PC-9 (cell line): ENCODE measurements around the gene ARHGAP5. TPM values are rescaled to one million over a fixed set of nuclear protein-coding genes. Genes with fewer than 3 reads are reported as not detected.

Experiments
- BruUV-seq: library from RNA; stranded (reverse); fragments of 400-500 nt; replicated peaks from 2 replicates; lab custom pipeline; 2021; lab: Mats Ljungman, UMichigan
- CTCF ChIA-PET: fragments of 300-600 bp; sonication (Branson Sonifier 250); formaldehyde crosslinking; loops from one replicate; lab custom pipeline; 2022; ENCODE audit warnings: antibody characterized with exemption; lab: Charles Lee
- POLR2A ChIA-PET: fragments of 300-600 bp; sonication (Branson Sonifier 250); formaldehyde crosslinking; loops from one replicate; lab custom pipeline; 2022; ENCODE audit warnings: antibody characterized with exemption; ENCODE audit not compliant: unreplicated experiment; lab: Charles Lee
- DNase-seq, 2 experiments: peaks; one replicate each; pipeline versions ENCODE4 v3.0.0 to v3.0.0-alpha.2; 2015 to 2022; ENCODE audit warnings: mixed read lengths in 1 of 2
- H2AFZ ChIP-seq: fragments of 200-600 bp; sonication (generic); 2 replicates; pipeline ENCODE4 v1.8.1; 2017; ENCODE audit warnings: antibody characterized with exemption
- H3F3A ChIP-seq: fragments of 200-600 bp; sonication (generic); 2 replicates; pipeline ENCODE4 v1.8.1; 2017; ENCODE audit warnings: antibody characterized with exemption, mild to moderate bottlenecking, low read depth; ENCODE audit not compliant: insufficient read depth
- H3K27ac ChIP-seq: fragments of 200-600 bp; sonication (generic); 2 replicates; pipeline ENCODE4 v1.6.1; 2016; ENCODE audit warnings: mixed run types
- H3K27me3 ChIP-seq: fragments of 200-600 bp; sonication (generic); 2 replicates; pipeline ENCODE4 v1.6.1; 2016; ENCODE audit warnings: low read depth, mixed run types; ENCODE audit not compliant: insufficient read depth
- H3K36me3 ChIP-seq: fragments of 200-600 bp; sonication (generic); 2 replicates; pipeline ENCODE4 v1.6.1; 2016; ENCODE audit warnings: low read depth, mixed run types
- H3K4me1 ChIP-seq: fragments of 200-600 bp; sonication (generic); replicated peaks from 2 replicates; pipeline ENCODE4 v1.6.1; 2016; ENCODE audit warnings: mixed run types; ENCODE audit not compliant: insufficient read depth
- H3K4me2 ChIP-seq: fragments of 200-600 bp; sonication (generic); 2 replicates; pipeline ENCODE4 v1.6.1; 2017; ENCODE audit warnings: mixed run types
- H3K4me3 ChIP-seq: fragments of 200-600 bp; sonication (generic); 2 replicates; pipeline ENCODE4 v1.6.1; 2016; ENCODE audit warnings: mixed run types
- H3K79me2 ChIP-seq: fragments of 200-600 bp; sonication (generic); 2 replicates; pipeline ENCODE4 v1.6.1; 2017; ENCODE audit warnings: low read depth, mixed run types
- H3K9me2 ChIP-seq: fragments of 200-600 bp; sonication (generic); 2 replicates; pipeline ENCODE4 v1.8.1; 2017; ENCODE audit warnings: mild to moderate bottlenecking; ENCODE audit not compliant: insufficient read depth
- H3K9me3 ChIP-seq: fragments of 200-600 bp; sonication (generic); 2 replicates; pipeline ENCODE4 v1.8.1; 2016; ENCODE audit warnings: low read depth; ENCODE audit not compliant: insufficient read depth
- H4K20me1 ChIP-seq: fragments of 200-600 bp; sonication (generic); 2 replicates; pipeline ENCODE4 v1.8.1; 2017; ENCODE audit not compliant: insufficient read depth
- EZH2 ChIP-seq: fragments of 200-600 bp; sonication (generic); IDR thresholded peaks from 2 replicates; pipeline ENCODE4 v1.8.0; 2017; ENCODE audit warnings: antibody characterized with exemption, low read depth
- intact Hi-C: fragments of 100-400 bp; cut with micrococcal nuclease; formaldehyde crosslinking; loops from one replicate; pipeline ENCODE4 v1.10.0; 2022; ENCODE audit not compliant: unreplicated experiment
- total RNA-seq: library from RNA; stranded (reverse); gene quantifications from 2 replicates; pipeline ENCODE4 v1.2.3, GENCODE V29; 2021
- TF ChIP-seq, protein P1 (sequence below): fragments of 200-600 bp; sonication (generic); conservative IDR thresholded peaks from 2 replicates; pipeline ENCODE4 v1.6.1; 2017; ENCODE audit warnings: mixed run types, antibody characterized with exemption, mild to moderate bottlenecking, moderate library complexity

ARHGAP5 gene
- total RNA-seq, 1 experiment from 2014 or later = 58.6 TPM

DNA sequence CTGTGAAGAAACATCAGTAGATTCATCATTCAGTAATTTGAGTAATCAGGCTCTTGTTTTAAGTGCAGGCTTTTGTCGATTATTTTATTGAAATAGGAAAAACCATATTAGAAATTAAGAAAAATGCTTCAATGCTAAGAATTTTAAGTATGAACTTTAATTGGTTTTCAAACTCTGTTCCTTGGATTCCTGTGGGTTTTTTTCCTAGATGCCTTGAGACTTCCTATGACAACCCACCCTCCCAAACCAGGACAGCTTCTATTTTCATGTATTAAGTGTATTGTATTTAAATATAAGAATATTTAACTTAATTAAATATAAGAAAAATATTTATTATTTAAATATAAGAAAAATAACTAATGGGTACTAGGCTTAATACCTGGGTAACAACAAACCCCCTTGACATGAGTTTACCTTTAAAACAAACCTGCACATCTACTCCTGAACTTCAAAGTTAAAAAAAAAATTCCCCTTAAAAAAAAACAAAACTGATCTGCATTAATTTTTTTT lies 3.0 kb downstream of the ARHGAP5 start:
- ChIA-PET POLR2A (no interaction called here), CTCF (no interaction called here)
- Histone ChIP-seq H4K20me1 (peaks cover 21% of the 10 kb centered on the region), H3K4me3 (peak overlapping the region; percentile 62; the same call in 1 of the 2 replicates), H3K4me1 (peaks cover 35% of the 10 kb centered on the region), H3K79me2 (peaks cover 84% of the 10 kb centered on the region), H3K9me2 (no peaks in the 10 kb centered on the region), H3K27me3 (no peaks in the 10 kb centered on the region), H3K4me2 (peak overlapping the region; percentile 85), H3K27ac (no peak overlapping the region), H3F3A (peaks cover 14% of the 10 kb centered on the region), H3K9me3 (no peaks in the 10 kb centered on the region), H3K36me3 (no peaks in the 10 kb centered on the region), H2AFZ (no peak overlapping the region)
- intact Hi-C loops = no loop called here
- DNase-seq = no peak
- TF ChIP-seq, protein P1, sequence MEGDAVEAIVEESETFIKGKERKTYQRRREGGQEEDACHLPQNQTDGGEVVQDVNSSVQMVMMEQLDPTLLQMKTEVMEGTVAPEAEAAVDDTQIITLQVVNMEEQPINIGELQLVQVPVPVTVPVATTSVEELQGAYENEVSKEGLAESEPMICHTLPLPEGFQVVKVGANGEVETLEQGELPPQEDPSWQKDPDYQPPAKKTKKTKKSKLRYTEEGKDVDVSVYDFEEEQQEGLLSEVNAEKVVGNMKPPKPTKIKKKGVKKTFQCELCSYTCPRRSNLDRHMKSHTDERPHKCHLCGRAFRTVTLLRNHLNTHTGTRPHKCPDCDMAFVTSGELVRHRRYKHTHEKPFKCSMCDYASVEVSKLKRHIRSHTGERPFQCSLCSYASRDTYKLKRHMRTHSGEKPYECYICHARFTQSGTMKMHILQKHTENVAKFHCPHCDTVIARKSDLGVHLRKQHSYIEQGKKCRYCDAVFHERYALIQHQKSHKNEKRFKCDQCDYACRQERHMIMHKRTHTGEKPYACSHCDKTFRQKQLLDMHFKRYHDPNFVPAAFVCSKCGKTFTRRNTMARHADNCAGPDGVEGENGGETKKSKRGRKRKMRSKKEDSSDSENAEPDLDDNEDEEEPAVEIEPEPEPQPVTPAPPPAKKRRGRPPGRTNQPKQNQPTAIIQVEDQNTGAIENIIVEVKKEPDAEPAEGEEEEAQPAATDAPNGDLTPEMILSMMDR = no peak
- TF ChIP-seq EZH2 = no peak
- BruUV-seq = no TSS peak

- DNase-seq = no peak
- Histone ChIP-seq H3K4me3 (no peak overlapping the region), H3F3A (peaks cover 9% of the 10 kb centered on the region), H3K9me3 (no peaks in the 10 kb centered on the region), H3K4me2 (no peak overlapping the region), H3K79me2 (peaks cover 94% of the 10 kb centered on the region), H4K20me1 (peaks cover 24% of the 10 kb centered on the region), H3K27ac (no peak overlapping the region), H3K9me2 (no peaks in the 10 kb centered on the region), H2AFZ (no peak overlapping the region), H3K4me1 (peaks cover 36% of the 10 kb centered on the region), H3K36me3 (no peaks in the 10 kb centered on the region), H3K27me3 (no peaks in the 10 kb centered on the region)
- ChIA-PET POLR2A (no interaction called here), CTCF (no interaction called here)
- no peak for TF ChIP-seq EZH2
- TF ChIP-seq, protein P1 = no peak
- no TSS peak for BruUV-seq
- intact Hi-C loops = no loop called here
These were observed 4.8 kb downstream of the ARHGAP5 start for GRCh38 chr14:32081901-32082300.

DNA sequence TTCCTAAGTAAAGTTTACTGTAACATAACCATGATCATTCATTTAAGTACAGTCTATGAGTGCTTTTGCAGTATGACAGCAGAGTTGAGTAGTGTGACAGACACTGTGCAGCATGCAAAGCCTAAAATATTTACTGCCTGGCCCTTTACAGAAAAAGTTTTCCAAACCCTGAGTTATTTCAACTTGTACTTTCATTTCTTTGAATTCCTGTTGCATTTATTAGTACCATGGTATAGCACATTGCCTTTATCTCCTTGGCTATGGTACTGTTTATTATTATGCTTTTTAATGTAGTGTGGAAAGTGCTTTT lies 6.2 kb downstream of the ARHGAP5 start:
- intact Hi-C loops = no loop called here
- Histone ChIP-seq H3K9me3 (no peaks in the 10 kb centered on the region), H3K27ac (no peak overlapping the region), H3K4me3 (no peak overlapping the region), H3K4me1 (peaks cover 48% of the 10 kb centered on the region), H3F3A (peaks cover 11% of the 10 kb centered on the region), H3K79me2 (peaks cover 94% of the 10 kb centered on the region), H2AFZ (no peak overlapping the region), H4K20me1 (peaks cover 24% of the 10 kb centered on the region), H3K9me2 (no peaks in the 10 kb centered on the region), H3K4me2 (no peak overlapping the region), H3K36me3 (no peaks in the 10 kb centered on the region), H3K27me3 (no peaks in the 10 kb centered on the region)
- BruUV-seq = no TSS peak
- POLR2A ChIA-PET = no interaction called here
- CTCF ChIA-PET = no interaction called here
- no peak for DNase-seq
- TF ChIP-seq, protein P1 = no peak
- TF ChIP-seq EZH2 = no peak
